Measurements from ENCODE around the gene A3GALT2.

DNA sequence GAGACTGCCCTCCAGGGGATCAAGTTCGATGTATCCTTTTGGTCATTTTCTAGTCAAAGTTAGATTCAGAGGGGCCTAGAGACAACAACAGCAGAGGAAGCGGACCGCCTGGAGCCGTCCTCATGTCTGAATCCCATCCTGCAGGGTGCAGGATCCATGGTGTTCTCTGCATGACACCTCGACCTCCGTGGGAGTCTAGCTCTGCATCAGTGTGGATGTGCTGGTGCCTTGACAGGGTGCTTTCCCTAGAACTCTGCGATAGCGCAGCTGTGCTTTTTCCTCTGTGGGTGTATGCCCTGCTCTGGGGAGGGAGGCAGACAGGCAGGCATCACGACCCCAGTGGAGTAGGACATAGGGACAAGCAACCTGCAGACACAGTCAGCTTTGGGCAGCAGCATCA is 48.2 kb upstream of the A3GALT2 start:
- no peak for TF ChIP-seq L3MBTL2 (conservative IDR thresholded peaks at IDR 0.05)
- no peak for TF ChIP-seq SP1 (IDR thresholded peaks at IDR 0.05)
- TF ChIP-seq BHLHE40 (IDR thresholded peaks at IDR 0.05; ENCODE audit: borderline replicate concordance) = no peak
- TF ChIP-seq NFRKB (IDR thresholded peaks at IDR 0.05) = no peak
- no peak for TF ChIP-seq FOXM1 (IDR thresholded peaks at IDR 0.05; ENCODE audit: borderline replicate concordance)
- no peak for TF ChIP-seq SUZ12 (IDR thresholded peaks at IDR 0.05)
- no peak for TF ChIP-seq ELF4 (IDR thresholded peaks at IDR 0.05)

All from HEK293T (cell line).